Stimulated activated CD4-positive, alpha-beta T cell treated with anti-CD3 and anti-CD28 coated beads, Interleukin-12 subunit alpha, Interleukin-12 subunit beta, amount 100 ng/mL, for 4 hours (primary cell): ENCODE results near the gene LAMA4.
"Not testable (repeated sequence)": the region's sequence is repeated elsewhere in the genome, so short reads cannot be mapped to it uniquely, and the experiment has no call there.

ENCODE experiments used
- DNase-seq: peaks from one replicate; pipeline ENCODE4 v3.0.0-alpha.2; 2020

Gene LAMA4

GRCh38 chr6:112141707-112142106 lies 112.7 kb downstream of the LAMA4 start:
- no peak for DNase-seq

- no peak for DNase-seq
These were observed 115.3 kb downstream of the LAMA4 start for GRCh38 chr6:112139052-112139451.

- DNase-seq = no peak
These were observed 123.5 kb downstream of the LAMA4 start for GRCh38 chr6:112130878-112131277.

GRCh38 chr6:112128208-112128607 lies 126.2 kb downstream of the LAMA4 start:
- no peak for DNase-seq

- no peak for DNase-seq
These were observed 130.4 kb downstream of the LAMA4 start for GRCh38 chr6:112123982-112124381.

- no peak for DNase-seq
These were observed 131.6 kb downstream of the LAMA4 start for GRCh38 chr6:112122756-112123155.

- DNase-seq = no peak
These were observed 136.3 kb downstream of the LAMA4 start for GRCh38 chr6:112118034-112118433.

GRCh38 chr6:112117554-112117953 lies 136.8 kb downstream of the LAMA4 start:
- DNase-seq = no peak

GRCh38 chr6:112116221-112116620 lies 138.1 kb downstream of the LAMA4 start:
- DNase-seq = no peak

GRCh38 chr6:112114577-112115223 lies 139.7 kb downstream of the LAMA4 start:
- DNase-seq = no peak

- DNase-seq = no peak
These were observed 140.4 kb downstream of the LAMA4 start for GRCh38 chr6:112113918-112114317.

GRCh38 chr6:112113431-112113830 lies 140.9 kb downstream of the LAMA4 start:
- no peak for DNase-seq

- DNase-seq = no peak
These were observed 145.1 kb downstream of the LAMA4 start for GRCh38 chr6:112109262-112109661.

GRCh38 chr6:112106562-112106961 lies 147.8 kb downstream of the LAMA4 start:
- DNase-seq = no peak

- not testable (repeated sequence) for DNase-seq
These were observed 148.3 kb downstream of the LAMA4 start for GRCh38 chr6:112106026-112106425.

GRCh38 chr6:112100561-112100960 lies 153.8 kb downstream of the LAMA4 start:
- no peak for DNase-seq

- no peak for DNase-seq
These were observed 157.5 kb downstream of the LAMA4 start for GRCh38 chr6:112096901-112097300.

GRCh38 chr6:112087916-112088315 lies 166.5 kb downstream of the LAMA4 start:
- DNase-seq = no peak

- DNase-seq = peak; percentile 81
These were observed 167.0 kb downstream of the LAMA4 start, which contains the start of the genes FAM229B and TUBE1 for GRCh38 chr6:112087136-112087911. Gene FAM229B (plus strand): TSS chr6:112087591. CDS start chr6:112099284, 11,693 bp downstream. Gene TUBE1 (minus strand): TSS chr6:112087482. CDS start chr6:112087434, 48 bp downstream.

- DNase-seq = no peak
These were observed 167.6 kb downstream of the LAMA4 start for GRCh38 chr6:112086744-112087135.

GRCh38 chr6:112085286-112086065 lies 168.9 kb downstream of the LAMA4 start:
- DNase-seq = no peak

GRCh38 chr6:112081569-112081968 lies 172.8 kb downstream of the LAMA4 start:
- no peak for DNase-seq

GRCh38 chr6:112066606-112067005 lies 187.8 kb downstream of the LAMA4 start:
- no peak for DNase-seq
